A549 (cell line): Measurements from ENCODE around the gene PSMA7. TPM values are rescaled to one million over a fixed set of nuclear protein-coding genes. Genes with fewer than 3 reads are reported as not detected.

ENCODE experiments used
- ATAC-seq, 2 experiments: fragments of 200-7000 bp in 1 of 2; fragments of >200 bp in 1 of 2; cut with Nextera tagmentation in 1 of 2; cut with Tn5 transposase in 1 of 2; 3 replicates each; pipeline versions ENCODE4 v1.8.0 to v1.9.1; 2018 to 2020; ENCODE audit warnings: mild to moderate bottlenecking in 1 of 2, moderate library complexity in 1 of 2
- CTCF ChIA-PET: fragments of 300-600 bp; sonication (Branson Sonifier 250); formaldehyde crosslinking; extraction: SDS; loops from one replicate; lab custom pipeline; 2021; ENCODE audit warnings: antibody characterized with exemption, inconsistent platforms; lab: Yijun Ruan, JAX
- POLR2A ChIA-PET: fragments of 350-600 bp; formaldehyde crosslinking; extraction: SDS; loops from one replicate; lab custom pipeline; 2021; ENCODE audit warnings: antibody characterized with exemption, inconsistent platforms; lab: Yijun Ruan, JAX
- DNase-seq, 2 experiments: peaks; one replicate each; pipeline versions ENCODE4 v3.0.0 to v3.0.0-alpha.2; 2011 to 2016; ENCODE audit warnings: low read depth in 1 of 2, low spot score in 1 of 2
- FAIRE-seq: peaks from 2 replicates; lab custom pipeline; 2011; peaks lifted over from hg19 to GRCh38; lab: Jason Lieb, UNC
- H3K27ac ChIP-seq, 2 experiments: fragments of >200 bp; sonication (Bioruptor Twin); formaldehyde crosslinking; 3 replicates each; pipeline ENCODE4 v1.5.1; 2016 to 2017
- H3K4me1 ChIP-seq: fragments of >200 bp; sonication (Bioruptor Twin); formaldehyde crosslinking; 3 replicates; pipeline ENCODE4 v1.6.1; 2016
- H3K4me2 ChIP-seq: fragments of >200 bp; sonication (Bioruptor Twin); formaldehyde crosslinking; 3 replicates; pipeline ENCODE4 v1.6.1; 2016
- H3K4me3 ChIP-seq: fragments of >200 bp; sonication (Bioruptor Twin); formaldehyde crosslinking; 3 replicates; pipeline ENCODE4 v1.5.1; 2016
- H3K9me3 ChIP-seq: fragments of >200 bp; sonication (Bioruptor Twin); formaldehyde crosslinking; 3 replicates; pipeline ENCODE4 v1.6.1; 2016
- BHLHE40 ChIP-seq: IDR thresholded peaks from 2 replicates; pipeline ENCODE4 v1.6.1; 2012; ENCODE audit warnings: low read depth, low read length, inconsistent platforms
- CEBPB ChIP-seq, 2 experiments: fragments of >200 bp in 1 of 2; sonication (Bioruptor Twin) in 1 of 2; formaldehyde crosslinking in 1 of 2; IDR thresholded peaks; 2 replicates each; pipeline ENCODE4 v1.6.1; 2012 to 2016
- CHD4 ChIP-seq: fragments of 200-600 bp; sonication (generic); IDR thresholded peaks from 2 replicates; pipeline ENCODE4 v1.6.1; 2016; ENCODE audit warnings: antibody characterized with exemption, mild to moderate bottlenecking, borderline replicate concordance
- CTCF ChIP-seq: fragments of >200 bp; sonication (Bioruptor Twin); formaldehyde crosslinking; IDR thresholded peaks from 3 replicates; pipeline ENCODE4 v1.5.1; 2016
- FOXS1 ChIP-seq: fragments of 250-450 bp; sonication (Bioruptor Pico); IDR thresholded peaks from 2 replicates; pipeline ENCODE4 v1.5.0; 2020; ENCODE audit warnings: mild to moderate bottlenecking, moderate library complexity
- GATA3 ChIP-seq: IDR thresholded peaks from 2 replicates; pipeline ENCODE4 v1.6.1; 2012; ENCODE audit warnings: borderline replicate concordance
- HMGXB4 ChIP-seq: fragments of 250-450 bp; sonication (Bioruptor Pico); IDR thresholded peaks from 2 replicates; pipeline ENCODE4 v1.5.0; 2021; ENCODE audit warnings: mild to moderate bottlenecking, moderate library complexity, borderline replicate concordance
- HOXB13 ChIP-seq: fragments of 250-450 bp; sonication (Bioruptor Pico); IDR thresholded peaks from 2 replicates; pipeline ENCODE4 v1.5.0; 2020; ENCODE audit warnings: low read depth, mild to moderate bottlenecking, moderate library complexity
- KDM1A ChIP-seq: fragments of 200-600 bp; sonication (generic); IDR thresholded peaks from 2 replicates; pipeline ENCODE4 v1.6.1; 2016; ENCODE audit warnings: low read depth, mild to moderate bottlenecking
- NFE2L2 ChIP-seq: fragments of 150-350 bp; conservative IDR thresholded peaks from 2 replicates; pipeline ENCODE4 v1.6.1; 2014; ENCODE audit warnings: low read length
- POLR2AphosphoS2 ChIP-seq: conservative IDR thresholded peaks from 2 replicates; pipeline ENCODE4 v1.6.1; 2012; ENCODE audit warnings: low read length, improper control_type of control experiment, inconsistent platforms
- RARB ChIP-seq: fragments of 250-450 bp; sonication (Bioruptor Pico); IDR thresholded peaks from 2 replicates; pipeline ENCODE4 v1.8.0; 2021; ENCODE audit warnings: mild to moderate bottlenecking, moderate library complexity
- REST ChIP-seq: fragments of 200-600 bp; sonication (generic); IDR thresholded peaks from 2 replicates; pipeline ENCODE4 v1.6.1; 2016; ENCODE audit warnings: antibody characterized with exemption, mild to moderate bottlenecking, moderate library complexity
- SMC3 ChIP-seq: fragments of >200 bp; sonication (Bioruptor Twin); formaldehyde crosslinking; IDR thresholded peaks from 3 replicates; pipeline ENCODE4 v1.6.1; 2018; ENCODE audit warnings: inconsistent platforms
- ZFP36 ChIP-seq: fragments of 450-650 bp; IDR thresholded peaks from 2 replicates; pipeline ENCODE4 v1.6.1; 2014; ENCODE audit warnings: borderline replicate concordance; ENCODE audit not compliant: partially characterized antibody
- ZSCAN20 ChIP-seq: fragments of 250-450 bp; sonication (Bioruptor Pico); IDR thresholded peaks from 2 replicates; pipeline ENCODE4 v1.8.0; 2022; ENCODE audit warnings: mild to moderate bottlenecking, moderate library complexity
- WGBS: methylation state at CpG from one replicate; pipeline ENCODE4 v1.1.6; 2017; ENCODE audit errors: missing lambda C conversion rate; 5-methylcytosine and 5-hydroxymethylcytosine counted together
- polyA plus RNA-seq, 4 experiments: library from polyadenylated mRNA; depleted of rRNA in 3 of 4; stranded (reverse); fragments of >200 nt; fragmentation: RNase III in 1 of 4; extraction: RNeasy Plus Mini Kit Qiagen cat#74134 plus additional on column Dnase treatment in 1 of 4; gene quantifications; 2 replicates in 3 of 4; 3 replicates in 1 of 4; pipeline ENCODE4 v1.2.3, GENCODE V29; 2011 to 2017
- TF ChIP-seq, protein P1 (sequence below): fragments of 250-450 bp; sonication (Bioruptor Pico); IDR thresholded peaks from 2 replicates; pipeline ENCODE4 v1.5.0; 2020; ENCODE audit warnings: low read depth, mild to moderate bottlenecking, moderate library complexity
- TF ChIP-seq, protein P2 (sequence below): fragments of >200 bp; sonication (Bioruptor Twin); formaldehyde crosslinking; IDR thresholded peaks from 3 replicates; pipeline ENCODE4 v1.6.1; 2016

PSMA7 gene
- polyA plus RNA-seq, 2 of the 4 experiments (the other 2 are of a cell fraction) = 511 to 562 TPM

DNA sequence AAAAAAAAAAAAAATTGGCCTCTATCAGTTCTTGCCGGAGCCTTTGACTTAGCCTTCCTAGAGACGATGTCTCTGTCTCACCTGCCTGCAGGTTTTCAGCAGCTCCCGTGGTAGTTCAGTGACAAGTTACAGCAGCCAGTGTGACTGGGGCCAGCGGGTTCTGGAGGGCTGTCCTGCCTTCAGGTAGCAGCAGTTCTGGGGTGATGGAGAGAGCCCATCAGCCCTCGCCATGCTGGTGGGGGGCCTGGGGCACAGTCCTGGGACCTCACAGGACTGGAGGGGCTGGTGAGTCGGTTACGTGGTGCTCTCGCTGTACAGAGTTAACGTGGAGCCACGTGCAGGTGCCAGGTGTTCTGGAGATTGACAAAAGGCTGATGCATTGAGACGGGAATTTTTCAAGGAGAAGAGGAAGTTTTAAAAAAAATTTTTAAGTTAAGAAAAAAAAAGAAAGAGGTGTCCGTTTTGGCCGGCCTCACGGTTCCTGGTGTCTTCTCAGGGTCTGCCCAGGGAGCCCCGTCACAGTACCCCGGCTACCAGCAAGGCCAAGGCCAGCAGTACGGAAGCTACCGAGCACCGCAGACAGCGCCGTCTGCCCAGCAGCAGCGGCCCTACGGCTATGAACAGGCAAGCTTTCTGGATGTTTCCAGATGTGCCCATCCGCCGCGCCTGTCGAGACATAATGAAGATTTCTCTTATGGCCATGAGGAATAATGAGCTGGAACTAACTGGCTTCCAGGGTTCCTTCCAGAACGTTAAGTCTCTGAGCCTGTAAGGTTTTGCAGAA, 31.0 kb upstream of the PSMA7 start (continued):
- TF ChIP-seq, protein P1, sequence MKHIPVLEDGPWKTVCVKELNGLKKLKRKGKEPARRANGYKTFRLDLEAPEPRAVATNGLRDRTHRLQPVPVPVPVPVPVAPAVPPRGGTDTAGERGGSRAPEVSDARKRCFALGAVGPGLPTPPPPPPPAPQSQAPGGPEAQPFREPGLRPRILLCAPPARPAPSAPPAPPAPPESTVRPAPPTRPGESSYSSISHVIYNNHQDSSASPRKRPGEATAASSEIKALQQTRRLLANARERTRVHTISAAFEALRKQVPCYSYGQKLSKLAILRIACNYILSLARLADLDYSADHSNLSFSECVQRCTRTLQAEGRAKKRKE (CRISPR knock-in tag) = no peak

DNA sequence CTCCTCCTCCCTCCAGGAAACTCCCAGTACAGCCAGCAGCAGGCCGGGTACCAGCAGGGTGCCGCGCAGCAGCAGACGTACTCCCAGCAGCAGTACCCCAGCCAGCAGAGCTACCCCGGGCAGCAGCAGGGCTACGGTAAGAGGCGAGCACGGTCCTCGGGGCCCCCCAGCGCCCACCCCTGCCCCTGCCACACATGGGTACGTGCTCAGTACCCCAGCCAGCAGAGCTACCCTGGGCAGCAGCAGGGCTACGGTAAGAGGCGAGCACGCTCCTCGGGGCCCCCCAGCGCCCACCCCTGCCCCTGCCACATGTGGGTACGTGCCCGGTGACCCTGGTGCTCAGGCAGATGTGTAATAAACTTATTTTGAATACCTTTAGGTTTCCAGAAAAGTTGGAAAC, 29.5 kb upstream of the PSMA7 start:
- DNase-seq (no peak), ATAC-seq (no peak), FAIRE-seq (no peak)
- Histone ChIP-seq H3K4me1 (no peaks in the 10 kb centered on the region), H3K27ac (no peak overlapping the region), H3K4me3 (no peak overlapping the region), H3K9me3 (no peaks in the 10 kb centered on the region), H3K4me2 (no peak overlapping the region)
- 87% methylated on average over 11 of the region's 18 CpGs for WGBS
- CTCF ChIA-PET = interaction anchor here (0.5 to 1.5 kb wide), 4 partner anchors 15 to 618 kb away, joined by 3 to 6 read pairs (median 4); no protein-coding TSS in a partner anchor
- POLR2A ChIA-PET = no interaction called here
- no peak for TF ChIP-seq CHD4

GRCh38 chr20:62171245-62171644, 28.1 kb upstream of the PSMA7 start:
- Histone ChIP-seq H3K4me1 (no peaks in the 10 kb centered on the region), H3K4me3 (no peak overlapping the region), H3K27ac (no peak overlapping the region), H3K9me3 (no peaks in the 10 kb centered on the region), H3K4me2 (no peak overlapping the region)
- POLR2A ChIA-PET = no interaction called here
- no peak for DNase-seq
- no peak for TF ChIP-seq KDM1A
- TF ChIP-seq, all 56 proteins: peak for 0
- FAIRE-seq = no peak
- ATAC-seq = no peak
- CTCF ChIA-PET = interaction anchor here (0.7 to 1.5 kb wide), 4 partner anchors 9 to 108 kb away, joined by 3 to 6 read pairs (median 4); no protein-coding TSS in a partner anchor
- WGBS = 88% methylated on average over 8 of the region's 8 CpGs

GRCh38 chr20:62170536-62170935, 27.3 kb upstream of the PSMA7 start:
- no peak for ATAC-seq
- no peaks in the 10 kb centered on the region for H3K4me1 ChIP-seq
- TF ChIP-seq SMC3 = no peak
- TF ChIP-seq NFE2L2 = no peak
- TF ChIP-seq BHLHE40 = no peak
- no peak for TF ChIP-seq ZFP36
- no peak for TF ChIP-seq POLR2AphosphoS2
- TF ChIP-seq HMGXB4 (CRISPR knock-in tag) = no peak
- TF ChIP-seq GATA3 = no peak
- no peak for TF ChIP-seq HOXB13
- TF ChIP-seq RARB = no peak
- TF ChIP-seq CEBPB (IDR thresholded peaks at IDR 0.05) = no peak
- TF ChIP-seq, protein P2, sequence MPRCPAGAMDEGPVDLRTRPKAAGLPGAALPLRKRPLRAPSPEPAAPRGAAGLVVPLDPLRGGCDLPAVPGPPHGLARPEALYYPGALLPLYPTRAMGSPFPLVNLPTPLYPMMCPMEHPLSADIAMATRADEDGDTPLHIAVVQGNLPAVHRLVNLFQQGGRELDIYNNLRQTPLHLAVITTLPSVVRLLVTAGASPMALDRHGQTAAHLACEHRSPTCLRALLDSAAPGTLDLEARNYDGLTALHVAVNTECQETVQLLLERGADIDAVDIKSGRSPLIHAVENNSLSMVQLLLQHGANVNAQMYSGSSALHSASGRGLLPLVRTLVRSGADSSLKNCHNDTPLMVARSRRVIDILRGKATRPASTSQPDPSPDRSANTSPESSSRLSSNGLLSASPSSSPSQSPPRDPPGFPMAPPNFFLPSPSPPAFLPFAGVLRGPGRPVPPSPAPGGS = no peak
- TF ChIP-seq REST = no peak
- no peak for TF ChIP-seq CTCF
- TF ChIP-seq ZSCAN20 (CRISPR knock-in tag) = no peak
- no peak for TF ChIP-seq FOXS1 (CRISPR knock-in tag)
- TF ChIP-seq, all 56 proteins: peak for 0
- no peak for FAIRE-seq
- WGBS = 91% methylated on average over 9 of the region's 9 CpGs
- ChIA-PET CTCF (interaction anchor here (0.7 to 1.3 kb wide), 4 partner anchors 9 to 166 kb away, joined by 3 to 4 read pairs (median 3); no protein-coding TSS in a partner anchor), POLR2A (no interaction called here)
- H3K27ac ChIP-seq = no peak overlapping the region
- no peak overlapping the region for H3K4me2 ChIP-seq
- no peaks in the 10 kb centered on the region for H3K9me3 ChIP-seq
- no peak for DNase-seq
- no peak overlapping the region for H3K4me3 ChIP-seq
